ENCODE data around the gene AUTS2. TPM values are rescaled to one million over a fixed set of nuclear protein-coding genes. Genes with fewer than 3 reads are reported as not detected.
"Not testable (repeated sequence)": the region's sequence is repeated elsewhere in the genome, so short reads cannot be mapped to it uniquely, and the experiment has no call there.

AUTS2 gene
- total RNA-seq, 1 donor from 2014 or later = 1.2 TPM

GRCh38 chr7:70356787-70357328 is 758.6 kb downstream of the AUTS2 start:
- DNase-seq = no peak

GRCh38 chr7:70360557-70360956 is 762.3 kb downstream of the AUTS2 start:
- DNase-seq = no peak

GRCh38 chr7:70361821-70362220 is 763.5 kb downstream of the AUTS2 start:
- DNase-seq = no peak

GRCh38 chr7:70364393-70364792 is 766.1 kb downstream of the AUTS2 start:
- not testable (repeated sequence) for DNase-seq

GRCh38 chr7:70371652-70372051 is 773.4 kb downstream of the AUTS2 start:
- no peak for DNase-seq

GRCh38 chr7:70372768-70373515 is 774.7 kb downstream of the AUTS2 start:
- no peak for DNase-seq

GRCh38 chr7:70374772-70375533 is 776.7 kb downstream of the AUTS2 start:
- no peak for DNase-seq

- DNase-seq = no peak
Observed at GRCh38 chr7:70376561-70377031, 778.3 kb downstream of the AUTS2 start.

- DNase-seq = no peak
Observed at GRCh38 chr7:70377957-70378356, 779.7 kb downstream of the AUTS2 start.

GRCh38 chr7:70379210-70379609 is 780.9 kb downstream of the AUTS2 start:
- DNase-seq = no peak

GRCh38 chr7:70380421-70381015 is 782.2 kb downstream of the AUTS2 start:
- no peak for DNase-seq

GRCh38 chr7:70383066-70383782 is 784.9 kb downstream of the AUTS2 start:
- no peak for DNase-seq

GRCh38 chr7:70384024-70384423 is 785.7 kb downstream of the AUTS2 start:
- DNase-seq = no peak

- DNase-seq = no peak
Observed at GRCh38 chr7:70384891-70385290, 786.6 kb downstream of the AUTS2 start.

- DNase-seq = no peak
Observed at GRCh38 chr7:70387217-70387616, 788.9 kb downstream of the AUTS2 start.

GRCh38 chr7:70389531-70390151 is 791.4 kb downstream of the AUTS2 start:
- no peak for DNase-seq

GRCh38 chr7:70390251-70390650 is 792.0 kb downstream of the AUTS2 start:
- no peak for DNase-seq

- DNase-seq = no peak
Observed at GRCh38 chr7:70392256-70392876, 794.1 kb downstream of the AUTS2 start.

GRCh38 chr7:70392877-70393435 is 794.7 kb downstream of the AUTS2 start:
- no peak for DNase-seq

- no peak for DNase-seq
Observed at GRCh38 chr7:70393956-70394355, 795.7 kb downstream of the AUTS2 start.

- DNase-seq = no peak
Observed at GRCh38 chr7:70400829-70401380, 802.6 kb downstream of the AUTS2 start.

Measured in dermis blood vessel endothelial cell (primary cell).